GM12878 (cell line): ENCODE results near the gene UNC5B. TPM values are rescaled to one million over a fixed set of nuclear protein-coding genes. Genes with fewer than 3 reads are reported as not detected.

ENCODE experiments used
- ATF2 ChIP-seq: IDR thresholded peaks from 2 replicates; pipeline ENCODE4 v1.6.1; 2012; ENCODE audit warnings: low read length, inconsistent platforms
- HSF1 ChIP-seq: fragments of 150-350 bp; IDR thresholded peaks from 2 replicates; pipeline ENCODE4 v1.6.1; 2014; ENCODE audit warnings: mild to moderate bottlenecking, low read depth, low read length
- KAT2A ChIP-seq: conservative IDR thresholded peaks from 2 replicates; pipeline ENCODE4 v1.6.1; 2011; ENCODE audit warnings: low read depth, low read length; ENCODE audit not compliant: control insufficient read depth
- MXI1 ChIP-seq: fragments of 150-350 bp; IDR thresholded peaks from 2 replicates; pipeline ENCODE4 v1.6.1; 2011; ENCODE audit warnings: low read depth, mild to moderate bottlenecking, inconsistent platforms, low read length, improper control_type of control experiment
- ZNF622 ChIP-seq: fragments of 450-650 bp; IDR thresholded peaks from 2 replicates; pipeline ENCODE4 v1.6.1; 2017; ENCODE audit warnings: mild to moderate bottlenecking, inconsistent platforms
- polyA plus RNA-seq, 11 experiments: library from polyadenylated mRNA; depleted of rRNA in 4 of 11; unstranded in 6 of 11; stranded (reverse) in 5 of 11; fragments of >200 nt; fragmentation: Nextera tagmentation in 4 of 11; fragmentation: Illumina TruSeq in 1 of 11; extraction: Ambion mirVana in 4 of 11; extraction: Trizol in 1 of 11; gene quantifications; 1 replicate in 1 of 11; 2 replicates in 10 of 11; pipeline versions ENCODE4 v1.2.1 to v1.2.3, GENCODE V29; 2011 to 2016; ENCODE audit warnings: inconsistent platforms in 2 of 11, missing spikeins in 2 of 11, low read depth in 1 of 11
- total RNA-seq, 4 experiments: library from RNA; depleted of rRNA in 3 of 4; stranded (reverse); fragments of >200 nt in 3 of 4; fragmentation: Illumina TruSeq in 1 of 4; extraction: Trizol in 1 of 4; gene quantifications; 2 replicates each; pipeline versions ENCODE4 v1.2.1 to v1.2.3, GENCODE V29; 2013 to 2021
- TF ChIP-seq, protein P1 (sequence below): fragments of 450-650 bp; conservative IDR thresholded peaks from 2 replicates; pipeline ENCODE4 v1.6.1; 2017; ENCODE audit warnings: mild to moderate bottlenecking, moderate library complexity
- TF ChIP-seq, protein P2 (sequence below): IDR thresholded peaks from 2 replicates; pipeline ENCODE4 v1.6.1; 2011; ENCODE audit warnings: mild to moderate bottlenecking, low read depth, low read length, moderate library complexity; ENCODE audit not compliant: insufficient replicate concordance

Gene UNC5B
- total and polyA plus RNA-seq, 10 of the 15 experiments (the other 5 are each of a cell fraction or from before 2014, with no cell fraction given): 0.03 to 0.08 TPM; not detected in 8

DNA sequence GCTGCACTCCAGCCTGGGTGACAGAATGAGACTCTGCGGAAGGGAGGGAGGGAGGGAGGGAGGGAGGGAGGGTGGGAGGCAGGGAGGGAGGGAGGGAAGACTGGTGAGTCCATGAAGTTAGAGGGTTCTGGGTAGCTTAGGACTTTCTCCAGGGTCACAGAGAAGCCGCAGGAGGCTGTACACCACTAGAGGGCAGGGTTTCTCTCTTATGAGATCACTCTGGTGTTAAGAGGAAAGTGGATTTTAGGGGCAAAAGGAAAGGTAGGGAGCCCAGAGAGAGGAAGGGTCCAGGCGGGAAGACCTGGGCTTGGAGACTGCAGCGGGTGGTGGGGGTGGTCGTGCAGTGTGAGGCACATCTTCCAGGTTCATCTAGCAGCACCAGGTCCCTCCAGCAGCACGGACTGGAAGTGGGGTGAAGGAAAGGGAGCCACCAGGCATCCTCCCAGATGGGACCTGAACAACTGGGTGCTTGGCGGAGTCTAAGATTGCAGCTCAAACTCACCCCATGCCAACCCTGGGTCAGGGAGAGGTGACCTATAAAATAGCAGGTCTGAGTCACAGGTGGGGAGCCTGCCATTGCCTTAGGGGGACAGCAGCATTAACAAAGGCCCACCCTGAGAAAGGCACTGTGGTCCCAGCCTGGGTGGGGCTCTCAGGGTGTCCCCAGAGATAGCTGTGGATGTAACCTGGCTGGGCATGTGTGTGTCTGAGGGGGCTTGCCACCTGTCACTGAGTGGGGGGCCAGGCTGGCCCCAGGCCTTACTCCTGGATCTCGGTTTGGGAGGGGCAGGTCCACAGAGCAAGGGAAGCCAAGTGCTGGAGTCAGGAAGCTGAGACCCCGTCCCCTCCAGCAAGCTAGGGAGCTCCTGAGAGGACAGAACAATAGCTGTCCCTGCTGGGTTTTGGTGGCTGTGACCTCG is 58.2 kb downstream of the UNC5B start (continued):
- TF ChIP-seq, protein P1, sequence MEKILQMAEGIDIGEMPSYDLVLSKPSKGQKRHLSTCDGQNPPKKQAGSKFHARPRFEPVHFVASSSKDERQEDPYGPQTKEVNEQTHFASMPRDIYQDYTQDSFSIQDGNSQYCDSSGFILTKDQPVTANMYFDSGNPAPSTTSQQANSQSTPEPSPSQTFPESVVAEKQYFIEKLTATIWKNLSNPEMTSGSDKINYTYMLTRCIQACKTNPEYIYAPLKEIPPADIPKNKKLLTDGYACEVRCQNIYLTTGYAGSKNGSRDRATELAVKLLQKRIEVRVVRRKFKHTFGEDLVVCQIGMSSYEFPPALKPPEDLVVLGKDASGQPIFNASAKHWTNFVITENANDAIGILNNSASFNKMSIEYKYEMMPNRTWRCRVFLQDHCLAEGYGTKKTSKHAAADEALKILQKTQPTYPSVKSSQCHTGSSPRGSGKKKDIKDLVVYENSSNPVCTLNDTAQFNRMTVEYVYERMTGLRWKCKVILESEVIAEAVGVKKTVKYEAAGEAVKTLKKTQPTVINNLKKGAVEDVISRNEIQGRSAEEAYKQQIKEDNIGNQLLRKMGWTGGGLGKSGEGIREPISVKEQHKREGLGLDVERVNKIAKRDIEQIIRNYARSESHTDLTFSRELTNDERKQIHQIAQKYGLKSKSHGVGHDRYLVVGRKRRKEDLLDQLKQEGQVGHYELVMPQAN: no peak
- TF ChIP-seq ATF2 (no peak), KAT2A (no peak), ZNF622 (no peak), HSF1 (no peak), MXI1 (no peak)
- TF ChIP-seq, protein P2, sequence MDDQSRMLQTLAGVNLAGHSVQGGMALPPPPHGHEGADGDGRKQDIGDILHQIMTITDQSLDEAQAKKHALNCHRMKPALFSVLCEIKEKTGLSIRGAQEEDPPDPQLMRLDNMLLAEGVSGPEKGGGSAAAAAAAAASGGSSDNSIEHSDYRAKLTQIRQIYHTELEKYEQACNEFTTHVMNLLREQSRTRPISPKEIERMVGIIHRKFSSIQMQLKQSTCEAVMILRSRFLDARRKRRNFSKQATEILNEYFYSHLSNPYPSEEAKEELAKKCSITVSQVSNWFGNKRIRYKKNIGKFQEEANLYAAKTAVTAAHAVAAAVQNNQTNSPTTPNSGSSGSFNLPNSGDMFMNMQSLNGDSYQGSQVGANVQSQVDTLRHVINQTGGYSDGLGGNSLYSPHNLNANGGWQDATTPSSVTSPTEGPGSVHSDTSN: no peak
